WTC11 (cell line): Measurements from ENCODE around the gene CSTPP1. TPM values are rescaled to one million over a fixed set of nuclear protein-coding genes. Genes with fewer than 3 reads are reported as not detected.

Experiments used
- ATAC-seq: fragments of 200-7000 bp; cut with Tn5 transposase; 2 replicates; pipeline ENCODE4 v1.10.0; 2021; ENCODE audit warnings: mild to moderate bottlenecking, moderate library complexity
- CTCF ChIA-PET: fragments of 300-600 bp; sonication (Branson Sonifier 250); formaldehyde crosslinking; loops from one replicate; lab custom pipeline; 2021; ENCODE audit warnings: antibody characterized with exemption; lab: Charles Lee
- POLR2A ChIA-PET: fragments of 350-600 bp; sonication (Branson Sonifier 250); formaldehyde crosslinking; loops from one replicate; lab custom pipeline; 2021; ENCODE audit warnings: antibody characterized with exemption; lab: Charles Lee
- DNase-seq: peaks from one replicate; pipeline ENCODE4 v3.0.0; 2021; ENCODE audit warnings: low spot score
- H3K27ac Mint-ChIP-seq: 2 replicates; pipeline ENCODE4 v1.8.0; 2021; ENCODE audit warnings: mixed read lengths
- H3K27me3 Mint-ChIP-seq: 2 replicates; pipeline ENCODE4 v1.8.0; 2021; ENCODE audit warnings: low read depth, mild to moderate bottlenecking, moderate library complexity, mixed read lengths
- H3K36me3 Mint-ChIP-seq: 2 replicates; pipeline ENCODE4 v1.8.0; 2021; ENCODE audit warnings: mixed read lengths
- H3K4me1 Mint-ChIP-seq: 2 replicates; pipeline ENCODE4 v1.8.0; 2022; ENCODE audit warnings: mixed read lengths
- H3K4me3 Mint-ChIP-seq: 2 replicates; pipeline ENCODE4 v1.8.0; 2021; ENCODE audit warnings: mild to moderate bottlenecking, moderate library complexity, mixed read lengths
- H3K9me3 Mint-ChIP-seq: 2 replicates; pipeline ENCODE4 v1.8.0; 2021; ENCODE audit warnings: mixed read lengths
- ATF3 ChIP-seq: sonication (generic); formaldehyde crosslinking; conservative IDR thresholded peaks from 2 replicates; pipeline ENCODE4 v1.8.1; 2022; ENCODE audit warnings: mild to moderate bottlenecking, missing genetic modification reagents
- CBFB ChIP-seq: sonication (generic); formaldehyde crosslinking; IDR thresholded peaks from 2 replicates; pipeline ENCODE4 v1.8.1; 2022; ENCODE audit warnings: mild to moderate bottlenecking, low read depth, missing genetic modification reagents
- CREB1 ChIP-seq: sonication (generic); formaldehyde crosslinking; IDR thresholded peaks from 2 replicates; pipeline ENCODE4 v1.8.0; 2023; ENCODE audit warnings: mild to moderate bottlenecking, missing genetic modification reagents
- E2F5 ChIP-seq: sonication (generic); formaldehyde crosslinking; IDR thresholded peaks from 2 replicates; pipeline ENCODE4 v1.8.1; 2022; ENCODE audit warnings: mild to moderate bottlenecking, moderate library complexity, missing genetic modification reagents
- ELF4 ChIP-seq: sonication (generic); formaldehyde crosslinking; IDR thresholded peaks from 2 replicates; pipeline ENCODE4 v1.8.1; 2022; ENCODE audit warnings: low read depth, mild to moderate bottlenecking, moderate library complexity, missing genetic modification reagents
- FOXK1 ChIP-seq: sonication (generic); formaldehyde crosslinking; IDR thresholded peaks from 2 replicates; pipeline ENCODE4 v1.8.0; 2022; ENCODE audit warnings: mild to moderate bottlenecking, moderate library complexity, missing genetic modification reagents
- FOXP1 ChIP-seq: sonication (generic); formaldehyde crosslinking; IDR thresholded peaks from 2 replicates; pipeline ENCODE4 v1.8.0; 2022; ENCODE audit warnings: missing genetic modification reagents, mild to moderate bottlenecking, moderate library complexity, borderline replicate concordance
- HMGA2 ChIP-seq: fragments of 250-450 bp; sonication (Bioruptor Pico); IDR thresholded peaks from 2 replicates; pipeline ENCODE4 v1.4.0; 2021; ENCODE audit warnings: mild to moderate bottlenecking, moderate library complexity
- IRF1 ChIP-seq: sonication (generic); formaldehyde crosslinking; IDR thresholded peaks from 2 replicates; pipeline ENCODE4 v1.8.0; 2023; ENCODE audit warnings: missing genetic modification reagents
- JAZF1 ChIP-seq: fragments of 250-450 bp; sonication (Bioruptor Pico); IDR thresholded peaks from 2 replicates; pipeline ENCODE4 v1.9.0; 2021; ENCODE audit warnings: moderate library complexity, mild to moderate bottlenecking, inconsistent platforms
- KAT7 ChIP-seq: sonication (generic); formaldehyde crosslinking; IDR thresholded peaks from 2 replicates; pipeline ENCODE4 v1.8.1; 2023; ENCODE audit warnings: missing genetic modification reagents, mild to moderate bottlenecking, borderline replicate concordance
- MXD4 ChIP-seq: fragments of 250-450 bp; sonication (Bioruptor Pico); IDR thresholded peaks from 2 replicates; pipeline ENCODE4 v1.8.0; 2021; ENCODE audit warnings: mild to moderate bottlenecking, moderate library complexity, borderline replicate concordance
- NR3C1 ChIP-seq: sonication (generic); formaldehyde crosslinking; conservative IDR thresholded peaks from 2 replicates; pipeline ENCODE4 v1.8.1; 2023; ENCODE audit warnings: low read depth, mild to moderate bottlenecking, missing genetic modification reagents
- PRDM15 ChIP-seq: sonication (generic); formaldehyde crosslinking; IDR thresholded peaks from 2 replicates; pipeline ENCODE4 v1.8.0; 2022; ENCODE audit warnings: missing genetic modification reagents
- PRRX2 ChIP-seq: fragments of 250-450 bp; sonication (Bioruptor Pico); IDR thresholded peaks from 2 replicates; pipeline ENCODE4 v1.8.0; 2021; ENCODE audit warnings: mild to moderate bottlenecking
- SMAD3 ChIP-seq: sonication (generic); formaldehyde crosslinking; IDR thresholded peaks from 2 replicates; pipeline ENCODE4 v1.8.0; 2022; ENCODE audit warnings: missing genetic modification reagents, mild to moderate bottlenecking, borderline replicate concordance
- TP53 ChIP-seq: sonication (generic); formaldehyde crosslinking; IDR thresholded peaks from 2 replicates; pipeline ENCODE4 v1.8.1; 2023; ENCODE audit warnings: mild to moderate bottlenecking, missing genetic modification reagents
- ZBTB43 ChIP-seq: sonication (generic); formaldehyde crosslinking; IDR thresholded peaks from 2 replicates; pipeline ENCODE4 v1.8.1; 2023; ENCODE audit warnings: mild to moderate bottlenecking, missing genetic modification reagents
- ZNF232 ChIP-seq: sonication (generic); formaldehyde crosslinking; IDR thresholded peaks from 2 replicates; pipeline ENCODE4 v1.8.0; 2022; ENCODE audit warnings: mild to moderate bottlenecking, missing genetic modification reagents
- total RNA-seq: library from RNA; stranded (reverse); gene quantifications from 3 replicates; pipeline ENCODE4 v1.2.3, GENCODE V29; 2021
- TF ChIP-seq, protein P1 (sequence below): fragments of 250-450 bp; sonication (Bioruptor Pico); IDR thresholded peaks from 2 replicates; pipeline ENCODE4 v1.9.0; 2021; ENCODE audit warnings: moderate library complexity, mild to moderate bottlenecking, inconsistent platforms, borderline replicate concordance

CSTPP1 gene
- total RNA-seq, 1 experiment from 2014 or later = 23.6 TPM

DNA sequence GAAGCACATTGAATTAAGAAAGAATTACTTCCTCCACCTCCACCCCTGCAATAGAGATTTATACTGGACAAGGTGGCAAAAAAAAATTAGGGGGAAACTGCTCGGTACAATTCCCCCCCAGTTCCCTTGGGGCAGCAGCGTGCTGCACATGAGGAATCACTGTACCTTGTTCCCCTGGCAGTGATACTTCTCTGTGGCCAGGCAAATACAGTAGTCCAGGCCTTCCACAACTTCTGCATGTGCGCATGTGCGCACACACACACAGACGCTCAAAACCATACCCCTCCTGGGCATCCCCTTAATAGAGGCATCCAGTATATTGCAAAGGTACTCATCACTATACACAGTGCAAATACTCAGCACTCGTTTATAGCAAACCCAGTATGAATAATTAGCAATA is 171.2 kb downstream of the CSTPP1 start:
- no peak for TF ChIP-seq TP53
- TF ChIP-seq MXD4 = no peak
- no peak for TF ChIP-seq FOXP1 (CRISPR knock-in tag)
- no peak for TF ChIP-seq HMGA2
- TF ChIP-seq, protein P1, sequence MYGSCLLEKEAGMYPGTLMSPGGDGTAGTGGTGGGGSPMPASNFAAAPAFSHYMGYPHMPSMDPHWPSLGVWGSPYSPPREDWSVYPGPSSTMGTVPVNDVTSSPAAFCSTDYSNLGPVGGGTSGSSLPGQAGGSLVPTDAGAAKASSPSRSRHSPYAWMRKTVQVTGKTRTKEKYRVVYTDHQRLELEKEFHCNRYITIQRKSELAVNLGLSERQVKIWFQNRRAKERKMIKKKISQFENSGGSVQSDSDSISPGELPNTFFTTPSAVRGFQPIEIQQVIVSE (CRISPR knock-in tag) = no peak
- TF ChIP-seq CREB1 (CRISPR knock-in tag) = no peak
- TF ChIP-seq NR3C1 = no peak
- TF ChIP-seq ZNF232 (CRISPR knock-in tag) = no peak
- no peak for TF ChIP-seq ATF3 (CRISPR knock-in tag)
- TF ChIP-seq, all 79 proteins: peak for 0
- Mint-ChIP-seq H3K4me1 (peaks cover 12% of the 10 kb centered on the region), H3K27ac (no peak overlapping the region), H3K36me3 (no peaks in the 10 kb centered on the region), H3K9me3 (no peaks in the 10 kb centered on the region), H3K27me3 (no peaks in the 10 kb centered on the region), H3K4me3 (no peak overlapping the region)
- DNase-seq (no peak), ATAC-seq (no peak)
- ChIA-PET POLR2A (no interaction called here), CTCF (no interaction called here)

DNA sequence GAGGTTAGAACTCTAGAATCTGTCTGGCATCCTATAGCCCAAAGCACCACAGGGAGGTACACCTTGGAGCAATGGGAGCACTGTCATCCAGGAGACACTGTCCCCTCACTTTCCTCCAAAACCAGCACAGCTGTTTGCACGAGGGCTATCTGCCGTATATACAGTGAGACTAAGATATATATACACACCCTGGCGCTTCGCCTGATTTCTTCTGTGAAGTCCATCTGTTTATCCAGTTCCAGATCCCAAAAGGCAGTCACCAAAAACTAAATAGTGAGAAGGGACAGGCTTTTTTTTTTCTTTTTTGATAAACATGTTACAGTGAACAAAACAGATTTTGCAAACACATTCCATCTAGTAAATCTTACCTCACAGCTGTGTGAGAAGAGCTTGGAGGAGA is 171.7 kb downstream of the CSTPP1 start:
- Mint-ChIP-seq H3K9me3 (no peaks in the 10 kb centered on the region), H3K27me3 (no peaks in the 10 kb centered on the region), H3K4me1 (peaks cover 12% of the 10 kb centered on the region), H3K36me3 (no peaks in the 10 kb centered on the region), H3K4me3 (no peak overlapping the region), H3K27ac (no peak overlapping the region)
- POLR2A ChIA-PET = no interaction called here
- CTCF ChIA-PET = interaction anchor here (1.1 kb wide), 1 partner anchor 45 kb away, joined by 8 read pairs; no protein-coding TSS in a partner anchor
- TF ChIP-seq KAT7 (CRISPR knock-in tag) (no peak), E2F5 (CRISPR knock-in tag) (no peak), PRDM15 (CRISPR knock-in tag) (no peak), ELF4 (CRISPR knock-in tag) (no peak), JAZF1 (CRISPR knock-in tag) (no peak)
- DNase-seq (no peak), ATAC-seq (no peak)

DNA sequence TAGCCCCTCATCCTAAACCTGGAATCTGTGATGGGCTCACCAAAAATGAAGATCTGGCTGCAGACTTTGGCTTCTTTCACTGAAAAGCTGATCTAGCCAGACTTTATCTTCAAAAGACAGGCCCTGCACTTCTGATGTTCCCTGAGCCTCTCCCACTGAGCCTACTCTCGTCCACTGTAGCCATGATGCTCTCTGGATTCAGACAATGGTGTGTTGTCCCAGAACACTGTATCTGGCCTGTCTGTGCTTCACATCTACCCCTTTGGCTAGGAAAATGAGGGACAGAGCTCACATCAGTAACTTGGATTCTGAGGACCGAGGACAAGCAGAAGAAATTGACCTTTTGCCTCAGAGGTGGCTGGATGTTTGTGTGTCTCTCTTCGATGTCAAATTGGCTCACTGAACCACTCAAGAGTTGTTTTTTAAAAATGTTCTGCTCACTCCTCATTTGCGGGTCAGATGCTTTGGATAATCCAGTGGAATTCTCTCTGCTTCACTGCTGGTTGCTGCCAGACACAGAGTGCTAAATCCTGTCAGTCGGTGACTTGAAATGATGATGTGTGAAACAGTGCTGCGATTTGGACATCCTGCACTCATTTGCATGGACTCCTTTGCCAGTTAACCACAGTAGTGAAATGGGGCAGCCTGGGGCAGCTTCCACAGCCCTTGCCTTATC is 172.6 kb downstream of the CSTPP1 start:
- Mint-ChIP-seq H3K36me3 (no peaks in the 10 kb centered on the region), H3K27ac (no peak overlapping the region), H3K9me3 (no peaks in the 10 kb centered on the region), H3K4me1 (peaks cover 9% of the 10 kb centered on the region), H3K27me3 (no peaks in the 10 kb centered on the region), H3K4me3 (no peak overlapping the region)
- CTCF ChIA-PET = interaction anchor here (1.1 kb wide), 1 partner anchor 44 kb away, joined by 8 read pairs; no protein-coding TSS in a partner anchor
- POLR2A ChIA-PET = interaction anchor here (0.6 kb wide), 1 partner anchor 79 kb away, joined by 5 read pairs; no protein-coding TSS in a partner anchor
- DNase-seq (no peak), ATAC-seq (no peak)
- no peak for TF ChIP-seq IRF1 (CRISPR knock-in tag)
- no peak for TF ChIP-seq SMAD3 (CRISPR knock-in tag)
- TF ChIP-seq ZBTB43 (CRISPR knock-in tag) = no peak
- no peak for TF ChIP-seq PRRX2 (CRISPR knock-in tag)
- TF ChIP-seq CBFB (CRISPR knock-in tag) = no peak
- TF ChIP-seq PRDM15 (CRISPR knock-in tag) = no peak
- no peak for TF ChIP-seq FOXK1 (CRISPR knock-in tag)
